GM12874 (cell line): ENCODE results near the gene TMLHE.

Source experiments
- CTCF ChIP-seq: IDR thresholded peaks from 2 replicates; pipeline ENCODE4 v1.5.1; 2011; ENCODE audit warnings: low read depth, mild to moderate bottlenecking, control low read depth, low read length, moderate library complexity; ENCODE audit not compliant: insufficient read depth

TMLHE gene

GRCh38 chrX:155612312-155613224 lies at the start of gene TMLHE, which contains the start of gene SPRY3:
TSS of gene TMLHE (minus strand) at chrX:155612952. CDS start at chrX:155545276, 67,676 bp downstream.
TSS of gene SPRY3 (plus strand) at chrX:155612586.
- no peak for TF ChIP-seq CTCF

GRCh38 chrX:155662282-155662681 lies 49.5 kb upstream of the TMLHE start:
- peak; percentile 12; the same call in 1 of the 2 replicates for TF ChIP-seq CTCF

- TF ChIP-seq CTCF, result no peak
These were observed 32.4 kb upstream of the TMLHE start for GRCh38 chrX:155645180-155645579.

GRCh38 chrX:155643240-155643639 lies 30.5 kb upstream of the TMLHE start:
- no peak for TF ChIP-seq CTCF

- TF ChIP-seq CTCF, result no peak
These were observed 25.0 kb upstream of the TMLHE start for GRCh38 chrX:155637714-155638113.

GRCh38 chrX:155632431-155633100 lies 19.8 kb upstream of the TMLHE start:
- no peak for TF ChIP-seq CTCF

GRCh38 chrX:155615938-155616337 lies 3.2 kb upstream of the TMLHE start:
- no peak for TF ChIP-seq CTCF
